ENCODE results near the gene CTTNBP2. TPM values are rescaled to one million over a fixed set of nuclear protein-coding genes. Genes with fewer than 3 reads are reported as not detected.

The CTTNBP2 gene
- polyA plus RNA-seq, 1 of the 3 experiments (the other 2 are of a cell fraction) = not detected

- H3K4me2 ChIP-seq = no peak overlapping the region
- no peak overlapping the region for H2AFZ ChIP-seq (ENCODE audit: low read depth)
- H3K9me3 ChIP-seq = no peaks in the 10 kb centered on the region
- DNase-seq = no peak
- H4K20me1 ChIP-seq (ENCODE audit: insufficient read depth) = no peaks in the 10 kb centered on the region
- H3K4me1 ChIP-seq (ENCODE audit: control insufficient read depth in 1 of 2, insufficient read depth in 2 of 2, low read depth in 1 of 2, low read length in 1 of 2) = no peaks in the 10 kb centered on the region
- no peak overlapping the region for H3K4me3 ChIP-seq (ENCODE audit: low read depth in 2 of 2, low read length in 1 of 2)
- TF ChIP-seq FOXJ3 (CRISPR knock-in tag; IDR thresholded peaks at IDR 0.05) = no peak
- no peak for TF ChIP-seq GATA2 (CRISPR knock-in tag; IDR thresholded peaks at IDR 0.05)
- TF ChIP-seq JUND (IDR thresholded peaks at IDR 0.05) = no peak
- TF ChIP-seq RCOR1 (IDR thresholded peaks at IDR 0.05; ENCODE audit: low read length) = no peak
- no peak for TF ChIP-seq NRF1 (IDR thresholded peaks at IDR 0.05; ENCODE audit: low read depth, low read length)
- H3K27ac ChIP-seq (ENCODE audit: low read depth in 2 of 2, low read length in 1 of 2) = no peak overlapping the region
- H3K9ac ChIP-seq = no peak overlapping the region
- WGBS (ENCODE audit: low lambda C conversion rate) = 17% methylated on average over 7 of the region's 7 CpGs
- H3K79me2 ChIP-seq (ENCODE audit: insufficient read depth) = no peaks in the 10 kb centered on the region
- no peaks in the 10 kb centered on the region for H3K36me3 ChIP-seq (replicated peaks in 1 of 2; ENCODE audit: control insufficient read depth in 1 of 2, insufficient read depth in 2 of 2, low read length in 1 of 2)
- POLR2A ChIA-PET = no interaction called here
- 0 out of 2 replicates have a peak, but pooled peaks cover 6% of the 10 kb centered on the region for H3K27me3 ChIP-seq (ENCODE audit: insufficient read depth)
- CTCF ChIA-PET = no interaction called here
- no peaks in the 10 kb centered on the region for H3F3A ChIP-seq (replicated peaks; ENCODE audit: insufficient read depth)
- H3K9me2 ChIP-seq = no peaks in the 10 kb centered on the region
Measured at GRCh38 chr7:117816727-117817126, 56.5 kb downstream of the CTTNBP2 start.

- H3K79me2 ChIP-seq (ENCODE audit: insufficient read depth) = no peaks in the 10 kb centered on the region
- H3K4me3 ChIP-seq (ENCODE audit: low read depth in 2 of 2, low read length in 1 of 2) = no peak overlapping the region
- H4K20me1 ChIP-seq (ENCODE audit: insufficient read depth) = no peaks in the 10 kb centered on the region
- no peak overlapping the region for H2AFZ ChIP-seq (ENCODE audit: low read depth)
- H3K27ac ChIP-seq (ENCODE audit: low read depth in 2 of 2, low read length in 1 of 2) = no peak overlapping the region
- H3K9ac ChIP-seq = no peak overlapping the region
- peaks cover 13% of the 10 kb centered on the region; the same call in 1 of the 2 replicates for H3K27me3 ChIP-seq (ENCODE audit: insufficient read depth)
- H3K4me1 ChIP-seq (ENCODE audit: control insufficient read depth in 1 of 2, insufficient read depth in 2 of 2, low read depth in 1 of 2, low read length in 1 of 2) = no peaks in the 10 kb centered on the region
- H3F3A ChIP-seq (replicated peaks; ENCODE audit: insufficient read depth) = no peaks in the 10 kb centered on the region
- H3K9me2 ChIP-seq = no peaks in the 10 kb centered on the region
- TF ChIP-seq IRF3 (IDR thresholded peaks at IDR 0.05; ENCODE audit: low read depth, low read length) (no peak), FOXM1 (IDR thresholded peaks at IDR 0.05; ENCODE audit: low read depth) (no peak), SIN3A (IDR thresholded peaks at IDR 0.05; ENCODE audit: borderline replicate concordance, low read depth, low read length) (no peak), MXI1 (IDR thresholded peaks at IDR 0.05; ENCODE audit: low read depth, low read length) (no peak), FOXJ3 (CRISPR knock-in tag; IDR thresholded peaks at IDR 0.05) (no peak), RFX5 (IDR thresholded peaks at IDR 0.05; ENCODE audit: low read length) (no peak), ZBTB33 (IDR thresholded peaks at IDR 0.05; ENCODE audit: borderline replicate concordance, low read depth) (no peak), MAX (IDR thresholded peaks at IDR 0.05; ENCODE audit: low read depth) (no peak)
- CTCF ChIA-PET = interaction anchor here (0.8 kb wide), 1 partner anchor 13 kb away, joined by 3 read pairs; no protein-coding TSS in a partner anchor
- 28% methylated on average over 2 of the region's 2 CpGs for WGBS (ENCODE audit: low lambda C conversion rate)
- H3K9me3 ChIP-seq = no peaks in the 10 kb centered on the region
- no peak overlapping the region for H3K4me2 ChIP-seq
- POLR2A ChIA-PET = no interaction called here
- no peak for DNase-seq
- H3K36me3 ChIP-seq (replicated peaks in 1 of 2; ENCODE audit: control insufficient read depth in 1 of 2, insufficient read depth in 2 of 2, low read length in 1 of 2) = no peaks in the 10 kb centered on the region
Measured at GRCh38 chr7:117811696-117812095, 61.5 kb downstream of the CTTNBP2 start.
